SU-DHL-6 (cell line): ENCODE results near the gene ITGA11.

ENCODE experiments used
- H2AFZ ChIP-seq: fragments of 200-600 bp; sonication (generic); 2 replicates; pipeline ENCODE4 v1.6.1; 2014; ENCODE audit warnings: low read depth, mild to moderate bottlenecking, moderate library complexity, mixed read lengths, antibody characterized with exemption, low read length; ENCODE audit not compliant: severe bottlenecking
- H3F3A ChIP-seq: fragments of 200-600 bp; shearing (Covaris generic); 2 replicates; pipeline ENCODE4 v1.6.0; 2016; ENCODE audit warnings: antibody characterized with exemption, mild to moderate bottlenecking; ENCODE audit not compliant: insufficient read depth
- H3K27ac ChIP-seq: fragments of 200-600 bp; sonication (generic); 2 replicates; pipeline ENCODE4 v1.5.1; 2016; ENCODE audit warnings: low read depth, mild to moderate bottlenecking, low read length, moderate library complexity, mixed read lengths
- H3K27me3 ChIP-seq: fragments of 200-600 bp; sonication (generic), shearing (Covaris generic); 2 replicates; pipeline ENCODE4 v1.6.0; 2014; ENCODE audit warnings: mild to moderate bottlenecking, low read length
- H3K36me3 ChIP-seq: fragments of 200-600 bp; sonication (generic); 2 replicates; pipeline ENCODE4 v1.6.1; 2014; ENCODE audit warnings: mild to moderate bottlenecking, low read length, mixed read lengths
- H3K4me2 ChIP-seq: fragments of 300-600, 200-600 bp; shearing (Covaris generic), sonication (generic); 2 replicates; pipeline ENCODE4 v1.6.0; 2014; ENCODE audit warnings: low read length, low read depth, mild to moderate bottlenecking; ENCODE audit not compliant: poor library complexity, severe bottlenecking
- H3K4me3 ChIP-seq: fragments of 200-600 bp; sonication (generic); 2 replicates; pipeline ENCODE4 v1.5.1; 2014; ENCODE audit warnings: antibody characterized with exemption, low read length, mild to moderate bottlenecking, mixed read lengths; ENCODE audit not compliant: insufficient read depth, poor library complexity, severe bottlenecking
- H3K79me2 ChIP-seq: fragments of 200-600 bp; sonication (generic); 2 replicates; pipeline ENCODE4 v1.6.1; 2014; ENCODE audit warnings: mild to moderate bottlenecking, low read length, moderate library complexity; ENCODE audit not compliant: insufficient read depth
- H3K9ac ChIP-seq: fragments of 200-600 bp; sonication (generic); 2 replicates; pipeline ENCODE4 v1.7.0; 2014; ENCODE audit warnings: mild to moderate bottlenecking, low read length
- H3K9me2 ChIP-seq: fragments of 200-600 bp; sonication (generic); replicated peaks from 2 replicates; pipeline ENCODE4 v1.6.1; 2014; ENCODE audit warnings: low read length; ENCODE audit not compliant: insufficient read depth
- H3K9me3 ChIP-seq: fragments of 200-600 bp; sonication (generic); 2 replicates; pipeline ENCODE4 v1.6.1; 2014; ENCODE audit warnings: low read length, mixed read lengths; ENCODE audit not compliant: insufficient read depth
- H4K20me1 ChIP-seq: fragments of 200-600 bp; sonication (generic); 2 replicates; pipeline ENCODE4 v1.6.1; 2014; ENCODE audit warnings: low read depth, mild to moderate bottlenecking, antibody characterized with exemption, low read length, moderate library complexity, mixed read lengths
- EZH2phosphoT487 ChIP-seq: fragments of 200-600 bp; sonication (generic), shearing (Covaris generic); conservative IDR thresholded peaks from 2 replicates; pipeline ENCODE4 v1.6.1; 2018; ENCODE audit warnings: mild to moderate bottlenecking, antibody characterized with exemption, low read length, moderate library complexity, mixed read lengths
- TF ChIP-seq, protein P1 (sequence below): fragments of 200-600 bp; sonication (generic); IDR thresholded peaks from one replicate; pipeline ENCODE4 v1.5.1; 2017; ENCODE audit warnings: antibody characterized with exemption, mild to moderate bottlenecking, low read length, moderate library complexity; ENCODE audit not compliant: insufficient read depth, poor library complexity, severe bottlenecking

ITGA11 gene

DNA sequence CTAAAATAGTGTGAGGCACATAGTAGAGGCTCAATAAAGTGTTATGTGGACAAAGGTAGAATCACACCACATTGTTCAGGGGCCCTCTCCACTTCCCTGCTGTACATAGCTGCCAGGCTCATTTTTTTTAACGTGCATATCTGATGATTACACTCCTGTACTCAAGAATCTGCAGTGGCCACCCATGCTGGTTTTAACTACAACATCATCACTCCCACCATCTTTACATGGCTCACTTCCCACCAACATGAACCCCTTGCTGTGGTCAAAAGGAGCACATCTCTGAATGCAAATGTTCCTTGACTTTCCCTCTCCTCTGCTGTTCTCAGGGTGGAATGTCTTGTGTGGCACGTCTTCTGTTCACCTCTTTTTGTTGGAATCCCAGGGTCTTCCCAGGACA lies 77.7 kb downstream of the ITGA11 start:
- no peak overlapping the region for H2AFZ ChIP-seq
- no peak for TF ChIP-seq EZH2phosphoT487
- TF ChIP-seq, protein P1, sequence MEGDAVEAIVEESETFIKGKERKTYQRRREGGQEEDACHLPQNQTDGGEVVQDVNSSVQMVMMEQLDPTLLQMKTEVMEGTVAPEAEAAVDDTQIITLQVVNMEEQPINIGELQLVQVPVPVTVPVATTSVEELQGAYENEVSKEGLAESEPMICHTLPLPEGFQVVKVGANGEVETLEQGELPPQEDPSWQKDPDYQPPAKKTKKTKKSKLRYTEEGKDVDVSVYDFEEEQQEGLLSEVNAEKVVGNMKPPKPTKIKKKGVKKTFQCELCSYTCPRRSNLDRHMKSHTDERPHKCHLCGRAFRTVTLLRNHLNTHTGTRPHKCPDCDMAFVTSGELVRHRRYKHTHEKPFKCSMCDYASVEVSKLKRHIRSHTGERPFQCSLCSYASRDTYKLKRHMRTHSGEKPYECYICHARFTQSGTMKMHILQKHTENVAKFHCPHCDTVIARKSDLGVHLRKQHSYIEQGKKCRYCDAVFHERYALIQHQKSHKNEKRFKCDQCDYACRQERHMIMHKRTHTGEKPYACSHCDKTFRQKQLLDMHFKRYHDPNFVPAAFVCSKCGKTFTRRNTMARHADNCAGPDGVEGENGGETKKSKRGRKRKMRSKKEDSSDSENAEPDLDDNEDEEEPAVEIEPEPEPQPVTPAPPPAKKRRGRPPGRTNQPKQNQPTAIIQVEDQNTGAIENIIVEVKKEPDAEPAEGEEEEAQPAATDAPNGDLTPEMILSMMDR, result no peak
- no peak overlapping the region for H3K4me2 ChIP-seq

DNA sequence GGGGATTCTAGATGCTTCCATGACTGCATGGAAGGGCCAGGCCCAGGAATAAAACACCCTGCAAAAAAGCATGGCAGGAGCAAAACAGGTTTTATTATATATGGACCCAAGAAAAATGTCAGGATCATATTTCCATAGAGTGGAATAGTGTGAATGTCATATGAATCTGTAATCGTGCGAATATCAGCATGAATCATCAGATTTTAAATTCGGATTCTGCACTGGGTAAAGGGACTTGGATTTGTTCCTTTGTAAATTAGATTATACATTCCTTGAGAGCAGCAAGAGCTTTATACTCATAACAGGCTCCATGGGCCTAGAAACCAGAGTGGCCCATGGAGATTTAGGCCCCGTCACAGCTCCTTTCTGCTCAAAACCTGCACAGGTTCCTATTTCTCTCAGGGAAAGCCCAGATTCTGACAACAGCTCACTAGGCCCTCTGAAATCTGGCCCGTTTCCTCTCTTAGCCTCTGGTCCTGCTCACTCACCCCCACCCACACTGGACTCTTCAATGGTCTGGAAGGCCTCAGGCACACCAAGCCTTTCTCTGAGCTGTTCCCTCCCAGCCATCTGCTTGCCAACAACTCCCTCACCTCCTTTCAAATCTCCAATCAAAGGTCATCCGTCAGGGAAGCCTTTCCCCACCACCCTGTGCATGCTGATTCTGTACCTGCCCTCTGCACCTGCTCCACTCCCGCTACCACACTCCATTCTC lies 78.4 kb downstream of the ITGA11 start:
- no peak overlapping the region for H3K4me3 ChIP-seq
- no peaks in the 10 kb centered on the region for H3K79me2 ChIP-seq
- no peak overlapping the region for H2AFZ ChIP-seq
- H3K27ac ChIP-seq, result no peak overlapping the region
- no peaks in the 10 kb centered on the region for H3K9me2 ChIP-seq
- H3K36me3 ChIP-seq, result no peaks in the 10 kb centered on the region
- H3K4me2 ChIP-seq, result no peak overlapping the region
- no peaks in the 10 kb centered on the region for H3K27me3 ChIP-seq
- no peaks in the 10 kb centered on the region for H3K9me3 ChIP-seq
- no peak overlapping the region for H3K9ac ChIP-seq
- TF ChIP-seq EZH2phosphoT487, result no peak
- TF ChIP-seq, protein P1, result no peak
- H3F3A ChIP-seq, result no peaks in the 10 kb centered on the region
- H4K20me1 ChIP-seq, result no peaks in the 10 kb centered on the region

More for the DNA sequence above, 77.7 kb downstream of the ITGA11 start:
- Histone ChIP-seq H3K4me3 (no peak overlapping the region), H3K9ac (no peak overlapping the region), H3K79me2 (no peaks in the 10 kb centered on the region), H3F3A (no peaks in the 10 kb centered on the region), H3K9me3 (no peaks in the 10 kb centered on the region), H3K27me3 (no peaks in the 10 kb centered on the region), H3K9me2 (no peaks in the 10 kb centered on the region), H4K20me1 (no peaks in the 10 kb centered on the region), H3K27ac (no peak overlapping the region), H3K36me3 (no peaks in the 10 kb centered on the region)

DNA sequence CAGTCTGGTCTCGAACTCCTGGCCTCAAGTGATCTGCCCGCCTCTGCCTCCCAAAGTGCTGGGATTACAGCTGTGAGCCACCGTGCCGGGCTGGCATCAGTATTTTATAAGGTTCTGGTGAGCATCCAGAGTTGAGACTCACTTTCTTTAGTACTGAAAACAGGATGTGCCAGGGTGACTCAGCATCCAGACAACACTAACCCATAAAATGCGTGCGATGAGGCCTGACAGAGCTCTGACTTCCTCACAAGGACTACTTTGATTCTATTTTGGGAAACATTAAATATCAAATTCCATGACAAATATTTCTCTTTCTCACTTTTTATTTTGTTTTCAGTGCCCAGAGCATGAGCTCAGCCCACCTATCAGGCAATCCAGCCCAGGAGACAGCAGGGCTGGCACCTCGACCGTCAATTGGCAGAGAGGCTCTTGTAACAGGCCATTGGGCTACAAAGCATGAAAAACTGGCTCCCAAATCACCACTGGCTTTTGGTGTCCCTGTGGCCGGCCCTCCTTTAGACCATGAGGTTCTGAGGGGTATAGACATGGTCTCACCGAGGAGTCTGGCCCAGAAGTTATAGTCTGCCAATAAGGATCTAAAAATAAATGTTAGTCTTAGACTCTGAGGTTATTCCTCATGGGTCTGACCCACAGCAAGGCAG lies 79.4 kb downstream of the ITGA11 start:
- H3K27me3 ChIP-seq, result no peaks in the 10 kb centered on the region
- no peaks in the 10 kb centered on the region for H3F3A ChIP-seq
- no peaks in the 10 kb centered on the region for H4K20me1 ChIP-seq
- no peaks in the 10 kb centered on the region for H3K36me3 ChIP-seq
- H3K79me2 ChIP-seq, result no peaks in the 10 kb centered on the region
- no peak overlapping the region for H3K4me2 ChIP-seq
- no peaks in the 10 kb centered on the region for H3K9me2 ChIP-seq
- no peak overlapping the region for H3K27ac ChIP-seq
- no peaks in the 10 kb centered on the region for H3K9me3 ChIP-seq
- no peak overlapping the region for H3K9ac ChIP-seq
- no peak overlapping the region for H3K4me3 ChIP-seq
- TF ChIP-seq EZH2phosphoT487, result no peak
- TF ChIP-seq, protein P1, result no peak
- no peak overlapping the region for H2AFZ ChIP-seq
